HG03066 (cell line): ENCODE results near the gene STRN3.

Source experiments
- ATAC-seq: cut with Tn5 transposase; IDR thresholded peaks from one replicate; pipeline ENCODE4 v1.9.1; 2021; ENCODE audit warnings: low read depth; ENCODE audit not compliant: unreplicated experiment

The STRN3 gene

DNA sequence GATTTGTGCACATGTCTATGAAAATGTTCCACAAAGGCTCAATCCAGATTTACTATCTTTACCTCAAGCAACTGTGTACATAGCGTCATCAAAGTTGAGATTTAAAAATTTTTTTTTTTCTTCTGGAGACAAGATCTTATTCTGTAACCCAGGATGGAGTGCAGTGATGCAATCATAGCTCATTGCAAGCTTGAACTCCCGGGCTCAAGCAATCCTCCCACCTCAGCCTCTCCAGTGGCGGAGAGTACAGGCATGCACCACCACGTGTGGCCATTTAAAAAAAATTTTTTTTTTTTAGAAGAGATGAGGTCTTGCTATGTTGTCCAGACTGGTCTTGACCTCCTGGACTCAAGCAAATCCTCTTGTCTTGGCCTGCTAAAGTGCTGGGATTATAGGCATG is 149.5 kb downstream of the STRN3 start:
- ATAC-seq: no peak

GRCh38 chr14:30875788-30876053 is 150.5 kb downstream of the STRN3 start:
- no peak for ATAC-seq

DNA sequence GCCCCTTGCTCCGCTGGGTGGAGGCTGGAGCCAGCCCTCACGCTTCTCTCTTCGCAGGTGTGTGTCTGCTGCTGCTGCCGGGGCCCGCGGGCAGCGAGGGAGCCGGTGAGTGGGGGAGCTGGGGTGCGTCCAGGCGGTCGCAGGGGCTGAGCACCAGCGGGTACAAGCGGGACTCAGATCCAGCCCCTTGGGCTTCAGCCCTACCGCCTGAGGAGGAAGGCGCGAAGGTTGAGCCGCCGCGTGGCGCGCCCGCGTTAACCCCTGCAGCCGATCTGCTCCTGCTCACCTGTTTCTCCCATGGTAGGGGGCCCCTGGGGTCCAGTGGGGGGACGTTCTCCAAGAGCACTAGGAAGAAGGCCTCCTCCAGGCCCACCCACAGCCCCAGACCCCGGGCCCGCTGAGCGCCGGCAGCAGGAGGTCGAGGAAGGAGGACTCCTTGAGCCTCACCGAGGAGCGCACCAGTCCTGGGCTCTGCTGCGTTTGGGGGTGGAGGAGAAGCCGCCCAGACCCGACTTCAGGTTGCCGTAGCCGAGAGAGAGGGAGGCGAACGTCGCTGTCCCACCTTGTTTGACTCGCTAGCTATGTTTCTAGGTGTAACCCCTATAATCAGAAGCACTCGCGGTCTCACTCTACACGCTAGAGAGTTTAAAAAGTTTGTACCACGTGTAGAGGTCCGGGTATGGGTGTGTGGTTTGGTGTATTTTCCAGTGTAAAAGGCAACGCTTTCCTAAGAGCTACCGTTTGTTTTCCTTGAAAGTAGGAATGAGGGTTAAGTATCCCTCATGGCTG is 151.0 kb downstream of the STRN3 start:
- ATAC-seq: peak; percentile 33

GRCh38 chr14:30874120-30874998 is 151.8 kb downstream of the STRN3 start, which contains the start of gene COCH:
COCH (plus strand) TSS chr14:30874559; CDS start chr14:30874939, 380 bp downstream.
- peak; percentile 63 for ATAC-seq

DNA sequence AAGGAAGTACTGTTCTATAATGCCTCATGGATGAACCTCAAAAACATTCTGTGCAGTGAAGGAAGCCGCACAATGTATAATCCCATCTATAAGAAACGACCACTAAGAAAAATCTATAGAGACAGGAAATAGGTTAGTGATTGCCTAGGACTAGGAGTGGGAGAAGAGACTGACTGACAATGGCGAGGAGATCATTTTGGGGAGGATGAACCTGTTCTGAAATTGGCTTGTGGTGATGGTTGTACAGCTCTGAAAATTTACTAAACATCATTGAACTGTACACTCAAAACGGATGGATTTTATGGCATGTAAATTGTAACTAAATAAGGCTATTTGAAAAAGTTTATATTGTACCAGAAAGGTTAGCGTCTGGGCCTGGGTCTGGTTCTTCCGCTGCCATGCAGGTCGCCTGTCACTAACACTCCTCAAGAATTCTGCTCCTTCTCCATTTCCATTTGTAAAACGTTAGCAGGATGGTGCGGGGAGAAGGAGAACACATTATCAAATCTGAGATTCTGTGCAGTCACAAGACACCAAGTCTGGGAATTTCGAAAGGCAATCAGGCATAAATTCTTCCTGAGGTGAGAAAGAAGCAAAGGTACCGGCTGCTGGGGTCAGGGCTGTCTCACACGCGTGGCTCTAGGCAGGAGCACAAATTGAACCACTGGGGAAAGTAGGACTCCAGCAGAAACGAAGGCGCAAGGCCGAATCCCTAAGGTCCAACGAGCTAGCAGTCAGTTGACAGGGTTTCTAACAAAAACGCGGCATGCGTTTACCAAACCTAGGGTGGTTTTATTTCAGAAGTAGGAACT is 152.7 kb downstream of the STRN3 start:
- ATAC-seq: peak; percentile 3

- no peak for ATAC-seq
Measured at GRCh38 chr14:30872602-30873001, 153.6 kb downstream of the STRN3 start.

DNA sequence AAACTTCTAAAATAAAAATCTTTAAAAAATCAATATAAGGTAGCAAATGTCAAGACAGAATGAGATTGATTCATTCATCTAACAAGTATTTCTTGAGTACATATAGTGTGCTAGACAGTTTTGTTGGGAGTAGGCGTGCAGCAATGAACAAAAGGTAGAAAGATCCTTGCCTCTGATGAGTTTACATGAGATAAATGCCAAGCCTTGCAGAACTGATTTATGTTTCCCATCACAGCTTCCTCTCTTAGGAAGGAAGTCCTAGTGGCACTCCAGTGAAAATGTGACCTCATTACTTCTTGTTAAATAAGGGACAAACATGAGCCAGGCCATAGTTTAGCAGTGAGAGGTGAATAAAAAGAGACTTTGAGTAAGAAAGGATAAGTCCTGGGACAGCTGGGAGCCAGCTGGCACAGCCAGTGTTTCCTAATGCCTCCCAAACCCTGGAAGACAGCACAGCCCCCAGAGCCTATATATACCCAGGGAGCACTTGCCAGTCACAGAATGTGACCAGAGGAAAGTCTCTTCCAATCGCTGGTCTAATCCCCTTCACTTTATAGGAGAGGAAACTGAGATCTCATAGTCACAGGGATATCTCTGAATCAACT is 156.5 kb downstream of the STRN3 start:
- ATAC-seq: no peak

DNA sequence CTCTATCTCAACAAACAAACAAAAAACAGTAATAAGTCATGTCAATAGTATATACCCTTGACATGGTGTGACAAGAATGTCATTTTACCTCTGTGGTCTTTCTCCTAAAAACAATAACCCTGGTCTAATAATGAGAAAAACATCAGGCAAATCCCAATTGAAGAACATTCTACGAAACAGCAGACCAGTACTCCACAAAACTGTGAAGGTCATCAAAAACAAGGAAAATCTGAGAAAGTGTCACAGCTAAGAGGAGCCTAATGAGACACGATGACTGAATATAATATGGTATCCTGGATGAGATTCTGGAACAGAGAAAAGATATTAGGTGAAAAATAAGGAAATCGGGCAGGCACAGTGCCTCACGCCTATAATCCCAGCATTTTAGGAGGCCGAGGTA is 157.4 kb downstream of the STRN3 start:
- ATAC-seq: no peak

DNA sequence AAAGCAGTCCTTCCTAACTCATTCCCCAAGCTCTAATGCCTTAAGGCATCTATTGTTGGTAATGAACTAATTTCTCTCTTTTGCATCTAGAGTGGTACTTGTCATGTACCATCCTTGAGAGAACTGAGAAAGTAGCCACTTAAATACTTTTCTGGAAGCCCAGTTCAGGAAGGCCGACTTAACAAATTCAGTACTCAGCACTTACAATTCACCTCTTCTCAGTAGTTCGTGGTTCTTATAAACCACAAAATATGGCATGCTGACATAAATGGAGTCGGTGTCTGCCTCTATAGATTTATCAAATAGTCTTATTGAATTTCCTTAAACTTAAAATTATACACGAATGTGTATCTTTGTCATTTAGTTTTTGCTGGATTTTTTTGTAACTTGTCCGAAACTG is 161.2 kb downstream of the STRN3 start:
- ATAC-seq: no peak

GRCh38 chr14:30861200-30861599 is 165.0 kb downstream of the STRN3 start:
- no peak for ATAC-seq

GRCh38 chr14:30855345-30856037 is 170.7 kb downstream of the STRN3 start:
- no peak for ATAC-seq

DNA sequence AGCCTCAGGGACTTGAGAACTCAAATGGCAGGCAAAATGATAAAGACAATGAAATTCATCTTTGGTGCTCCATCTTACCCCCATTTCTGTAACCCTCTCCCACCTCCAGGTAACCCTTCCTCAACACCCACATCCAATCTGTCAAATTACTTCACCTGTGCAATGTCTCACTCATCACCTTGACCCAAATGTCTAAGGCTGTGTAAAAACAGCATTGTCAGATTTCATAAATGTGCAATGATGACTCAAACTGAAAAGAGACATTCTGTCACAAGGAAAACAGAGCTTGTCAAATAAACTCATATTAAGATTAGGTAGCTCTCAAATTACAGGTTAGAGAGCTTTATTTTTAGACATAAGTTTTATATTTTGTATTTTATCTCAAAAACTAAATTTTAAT is 171.7 kb downstream of the STRN3 start:
- ATAC-seq: no peak

- no peak for ATAC-seq
Measured at GRCh38 chr14:30853946-30854345, 172.2 kb downstream of the STRN3 start.

DNA sequence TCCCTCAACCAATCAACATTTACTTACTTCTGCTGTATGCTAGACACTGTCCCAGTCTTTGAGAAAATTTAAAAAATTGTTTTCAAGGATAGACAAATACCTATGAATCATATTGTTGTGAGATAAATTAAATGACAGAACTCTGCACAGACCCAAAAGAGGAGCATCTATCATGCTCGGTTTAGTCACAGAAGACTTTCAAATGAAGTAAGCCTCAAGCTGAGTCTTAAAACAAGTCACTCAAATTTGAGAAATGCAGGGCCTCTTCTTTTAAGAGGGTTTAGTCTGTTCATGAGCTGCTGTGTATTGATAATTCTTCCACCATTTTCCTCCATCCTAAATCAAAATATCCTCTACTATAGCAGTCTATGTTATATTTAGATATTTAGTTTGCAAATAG is 176.2 kb downstream of the STRN3 start:
- no peak for ATAC-seq

DNA sequence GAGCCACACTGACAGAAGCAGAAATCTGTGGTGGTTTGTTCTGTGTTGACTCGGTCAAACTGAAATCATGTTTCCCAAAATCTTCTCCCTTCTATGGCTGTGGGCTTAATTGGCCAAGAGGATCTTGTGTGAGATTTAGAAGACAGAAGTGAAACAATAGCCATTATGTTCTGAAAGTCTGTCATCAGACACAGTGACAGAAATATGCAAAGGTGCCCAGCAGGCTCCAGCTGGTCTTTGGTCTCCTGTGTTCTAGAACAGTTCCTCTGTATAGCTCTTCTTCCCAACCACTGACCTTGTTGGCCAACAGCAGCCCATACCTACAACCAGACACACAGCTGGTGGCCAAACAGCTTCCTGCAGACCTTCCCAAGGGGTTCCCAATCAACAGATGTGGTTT is 176.8 kb downstream of the STRN3 start:
- peak; percentile 94 for ATAC-seq

- no peak for ATAC-seq
Measured at GRCh38 chr14:30848449-30849240, 177.5 kb downstream of the STRN3 start.
